Chondrocyte (in vitro differentiated cells): Measurements from ENCODE around the gene GOLGA2. TPM values are rescaled to one million over a fixed set of nuclear protein-coding genes. Genes with fewer than 3 reads are reported as not detected.

Experiments used
- DNase-seq: peaks from one replicate; pipeline ENCODE4 v3.0.0; 2021; ENCODE audit warnings: mixed read lengths, low spot score
- H3K27ac Mint-ChIP-seq: one replicate; pipeline ENCODE4 v1.8.0; 2021; ENCODE audit warnings: mild to moderate bottlenecking, moderate library complexity, mixed read lengths; ENCODE audit not compliant: unreplicated experiment
- H3K27me3 Mint-ChIP-seq: 2 replicates; pipeline ENCODE4 v1.8.0; 2021; ENCODE audit warnings: low read depth, mixed read lengths
- H3K36me3 Mint-ChIP-seq: 2 replicates; pipeline ENCODE4 v1.8.0; 2021; ENCODE audit warnings: low read depth, mixed read lengths
- H3K4me1 Mint-ChIP-seq: 2 replicates; pipeline ENCODE4 v1.8.0; 2021; ENCODE audit warnings: low read depth, mild to moderate bottlenecking, mixed read lengths
- H3K4me3 Mint-ChIP-seq: one replicate; pipeline ENCODE4 v1.8.0; 2021; ENCODE audit warnings: mild to moderate bottlenecking, moderate library complexity, mixed read lengths; ENCODE audit not compliant: unreplicated experiment
- H3K9me3 Mint-ChIP-seq: 2 replicates; pipeline ENCODE4 v1.8.0; 2021; ENCODE audit warnings: low read depth, mixed read lengths
- total RNA-seq: library from RNA; stranded (reverse); gene quantifications from 3 replicates; pipeline ENCODE4 v1.2.1, GENCODE V29; 2021
- TF ChIP-seq, protein P1 (sequence below): fragments of 200-600 bp; sonication (generic); IDR thresholded peaks from 2 replicates; pipeline ENCODE4 v1.5.0; 2021; ENCODE audit warnings: antibody characterized with exemption, mild to moderate bottlenecking, moderate library complexity

The GOLGA2 gene
- total RNA-seq, 1 donor from 2014 or later: 210 TPM

DNA sequence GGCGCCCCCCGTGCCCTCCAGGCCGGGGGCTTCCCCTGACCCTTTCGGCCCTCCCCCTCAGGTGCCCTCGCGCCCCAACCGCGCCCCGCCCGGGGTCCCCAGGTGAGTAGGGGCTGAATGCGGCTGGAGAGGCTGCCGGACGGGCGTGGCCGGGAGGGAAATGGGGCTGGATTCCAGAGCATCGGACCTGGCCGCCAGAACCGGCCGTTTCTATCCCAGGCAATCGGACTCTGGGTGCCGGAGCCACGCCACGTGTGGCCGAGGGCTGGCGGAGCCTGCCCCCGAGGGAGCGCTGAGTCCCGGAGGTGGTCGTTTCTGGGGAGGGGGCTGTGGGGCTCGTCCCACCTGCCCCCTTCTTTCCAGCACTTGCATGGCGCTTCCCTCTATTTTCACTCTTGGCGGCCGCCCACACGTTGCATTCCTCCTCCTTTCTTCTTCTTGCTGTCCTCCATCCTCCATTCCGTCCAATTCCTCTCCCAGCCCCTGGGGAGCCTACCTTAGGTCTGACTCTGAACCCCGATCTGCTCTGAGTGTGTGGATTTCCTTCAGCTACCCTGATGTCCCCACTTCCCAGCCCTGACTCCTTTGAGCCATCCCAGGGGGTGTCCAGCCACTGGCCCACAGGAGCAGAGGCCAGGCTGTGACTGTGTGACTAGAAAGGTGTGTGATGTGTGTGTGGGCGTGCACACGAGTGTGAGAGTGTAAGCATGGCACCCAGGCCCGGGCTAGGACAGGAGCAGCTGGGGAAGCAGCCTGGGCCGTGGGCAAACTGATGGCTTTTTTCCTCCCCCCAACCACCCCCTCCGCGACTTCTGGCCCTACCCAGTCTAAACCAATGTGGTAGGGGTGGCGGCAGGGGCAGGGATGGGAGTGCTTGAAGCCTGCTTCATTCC is 24.7 kb downstream of the GOLGA2 start:
- H3K27ac Mint-ChIP-seq: no peak overlapping the region
- peaks cover 13% of the 10 kb centered on the region for H3K4me1 Mint-ChIP-seq
- DNase-seq: no peak
- TF ChIP-seq, protein P1, sequence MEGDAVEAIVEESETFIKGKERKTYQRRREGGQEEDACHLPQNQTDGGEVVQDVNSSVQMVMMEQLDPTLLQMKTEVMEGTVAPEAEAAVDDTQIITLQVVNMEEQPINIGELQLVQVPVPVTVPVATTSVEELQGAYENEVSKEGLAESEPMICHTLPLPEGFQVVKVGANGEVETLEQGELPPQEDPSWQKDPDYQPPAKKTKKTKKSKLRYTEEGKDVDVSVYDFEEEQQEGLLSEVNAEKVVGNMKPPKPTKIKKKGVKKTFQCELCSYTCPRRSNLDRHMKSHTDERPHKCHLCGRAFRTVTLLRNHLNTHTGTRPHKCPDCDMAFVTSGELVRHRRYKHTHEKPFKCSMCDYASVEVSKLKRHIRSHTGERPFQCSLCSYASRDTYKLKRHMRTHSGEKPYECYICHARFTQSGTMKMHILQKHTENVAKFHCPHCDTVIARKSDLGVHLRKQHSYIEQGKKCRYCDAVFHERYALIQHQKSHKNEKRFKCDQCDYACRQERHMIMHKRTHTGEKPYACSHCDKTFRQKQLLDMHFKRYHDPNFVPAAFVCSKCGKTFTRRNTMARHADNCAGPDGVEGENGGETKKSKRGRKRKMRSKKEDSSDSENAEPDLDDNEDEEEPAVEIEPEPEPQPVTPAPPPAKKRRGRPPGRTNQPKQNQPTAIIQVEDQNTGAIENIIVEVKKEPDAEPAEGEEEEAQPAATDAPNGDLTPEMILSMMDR: no peak
- H3K27me3 Mint-ChIP-seq: no peaks in the 10 kb centered on the region
- H3K36me3 Mint-ChIP-seq: peaks cover 12% of the 10 kb centered on the region
- no peak overlapping the region for H3K4me3 Mint-ChIP-seq
- no peaks in the 10 kb centered on the region for H3K9me3 Mint-ChIP-seq

DNA sequence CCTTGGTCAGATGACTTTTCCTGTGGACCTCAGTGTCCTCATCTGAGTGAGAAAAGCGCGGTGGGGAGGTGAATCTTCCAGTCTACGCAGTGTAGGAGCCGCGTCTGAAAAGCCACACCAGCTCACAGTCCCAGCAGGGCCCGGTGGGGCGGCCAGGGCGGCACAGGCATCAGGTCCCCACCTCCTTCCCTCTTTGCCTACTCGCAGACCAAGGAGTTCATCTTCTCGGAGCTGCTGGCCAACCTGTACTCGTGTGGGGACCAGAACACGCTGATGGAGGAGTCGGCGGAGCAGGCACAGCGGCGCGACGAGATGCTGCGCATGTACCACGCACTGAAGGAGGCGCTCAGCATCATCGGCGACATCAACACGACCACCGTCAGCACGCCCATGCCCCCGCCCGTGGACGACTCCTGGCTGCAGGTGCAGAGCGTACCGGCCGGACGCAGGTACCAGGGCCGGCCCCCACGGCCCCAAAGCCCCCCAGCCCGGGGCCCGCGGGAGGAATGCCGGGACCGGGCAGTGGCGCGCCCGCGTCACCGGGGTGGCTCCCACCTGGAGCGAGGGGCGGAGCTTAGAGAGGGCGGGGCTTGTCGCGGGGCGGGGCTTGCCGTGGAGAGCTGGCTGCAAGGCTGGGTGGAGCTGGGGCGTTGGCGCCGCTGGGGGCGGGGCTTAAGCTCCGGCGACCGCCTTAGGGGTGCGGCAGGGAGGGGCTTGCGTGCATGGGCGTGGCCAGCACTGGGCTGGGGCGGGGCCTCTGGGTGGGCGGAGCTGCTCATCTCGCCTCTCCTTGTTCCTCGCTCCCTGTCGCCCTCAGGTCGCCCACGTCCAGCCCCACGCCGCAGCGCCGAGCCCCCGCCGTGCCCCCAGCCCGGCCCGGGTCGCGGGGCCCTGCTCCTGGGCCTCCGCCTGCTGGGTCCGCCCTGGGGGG is 25.6 kb downstream of the GOLGA2 start:
- no peak overlapping the region for H3K4me3 Mint-ChIP-seq
- no peaks in the 10 kb centered on the region for H3K9me3 Mint-ChIP-seq
- peaks cover 10% of the 10 kb centered on the region for H3K36me3 Mint-ChIP-seq
- peaks cover 22% of the 10 kb centered on the region for H3K4me1 Mint-ChIP-seq
- no peaks in the 10 kb centered on the region for H3K27me3 Mint-ChIP-seq
- DNase-seq: no peak
- TF ChIP-seq, protein P1: no peak
- no peak overlapping the region for H3K27ac Mint-ChIP-seq

DNA sequence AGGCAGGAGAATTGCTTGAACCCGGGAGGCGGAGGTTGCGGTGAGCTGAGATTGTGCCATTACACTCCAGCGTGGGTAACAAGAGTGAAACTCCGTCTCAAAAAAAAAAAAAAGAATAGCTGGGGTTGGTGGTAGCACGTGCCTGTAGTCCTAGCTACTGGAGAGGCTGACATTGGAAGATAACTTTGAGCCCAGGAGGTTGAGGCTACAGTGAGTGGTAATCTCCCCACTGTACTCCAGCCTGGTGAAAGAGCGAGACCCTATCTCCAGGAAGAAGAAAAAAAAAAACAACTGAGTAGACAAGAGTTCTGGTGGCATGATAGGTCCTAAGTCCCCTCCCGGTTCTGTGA is 26.3 kb downstream of the GOLGA2 start:
- H3K27me3 Mint-ChIP-seq: no peaks in the 10 kb centered on the region
- peaks cover 10% of the 10 kb centered on the region for H3K36me3 Mint-ChIP-seq
- no peaks in the 10 kb centered on the region for H3K9me3 Mint-ChIP-seq
- no peak for DNase-seq
- TF ChIP-seq, protein P1: no peak
- no peak overlapping the region for H3K27ac Mint-ChIP-seq
- H3K4me1 Mint-ChIP-seq: peaks cover 24% of the 10 kb centered on the region
- no peak overlapping the region for H3K4me3 Mint-ChIP-seq

DNA sequence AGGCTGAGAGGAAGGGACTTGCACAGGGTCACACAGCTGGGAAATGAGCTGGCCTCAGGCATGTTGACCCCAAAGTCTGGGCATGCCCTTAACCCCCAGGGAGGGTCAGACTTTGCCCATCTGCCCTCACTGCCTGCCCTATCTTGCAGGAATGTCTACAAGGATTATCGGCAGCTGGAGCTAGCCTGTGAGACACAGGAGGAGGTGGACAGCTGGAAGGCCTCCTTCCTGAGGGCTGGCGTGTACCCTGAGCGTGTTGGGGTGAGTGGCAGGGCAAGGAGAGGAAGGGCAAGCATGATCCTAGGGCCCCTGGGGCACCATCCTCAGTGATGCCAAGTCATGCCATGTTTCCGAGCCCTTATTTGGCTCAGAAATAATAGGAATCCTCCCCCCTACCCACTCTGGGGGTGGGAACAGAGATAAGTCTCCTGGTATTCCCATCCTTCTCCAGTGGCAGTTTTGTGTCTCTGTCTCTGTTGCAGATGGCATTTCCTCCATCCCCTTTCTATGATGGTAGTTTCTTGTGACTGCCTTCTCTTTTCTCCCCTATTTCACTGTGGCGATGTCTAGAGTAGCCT is 28.5 kb downstream of the GOLGA2 start:
- TF ChIP-seq, protein P1: no peak
- Mint-ChIP-seq H3K36me3 (peaks cover 8% of the 10 kb centered on the region), H3K4me1 (peaks cover 32% of the 10 kb centered on the region), H3K4me3 (no peak overlapping the region), H3K27ac (no peak overlapping the region), H3K9me3 (no peaks in the 10 kb centered on the region), H3K27me3 (no peaks in the 10 kb centered on the region)
- no peak for DNase-seq

DNA sequence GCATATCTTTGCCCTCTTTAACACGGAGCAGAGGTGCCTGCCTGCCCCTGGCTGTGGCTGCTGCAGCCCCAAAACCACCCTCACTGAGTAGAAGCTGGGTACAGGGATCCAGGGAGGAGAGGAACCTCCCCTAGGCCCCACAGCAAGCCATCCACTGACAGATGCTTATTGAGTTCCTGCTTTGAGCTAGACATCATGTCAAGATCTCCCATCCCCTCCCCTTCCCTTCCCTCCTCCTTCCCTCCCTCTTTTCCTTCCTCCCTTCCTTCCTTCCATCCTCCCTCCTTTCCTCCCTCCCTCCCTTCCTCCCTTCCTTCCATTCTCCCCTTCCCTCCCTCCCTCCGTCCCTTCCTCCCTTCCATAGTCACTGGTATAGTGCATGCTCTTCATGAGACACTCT is 29.3 kb downstream of the GOLGA2 start:
- Mint-ChIP-seq H3K27me3 (no peaks in the 10 kb centered on the region), H3K9me3 (no peaks in the 10 kb centered on the region), H3K4me3 (no peak overlapping the region), H3K36me3 (peaks cover 6% of the 10 kb centered on the region), H3K4me1 (peaks cover 32% of the 10 kb centered on the region), H3K27ac (no peak overlapping the region)
- TF ChIP-seq, protein P1: no peak
- no peak for DNase-seq
